ENCODE results near the gene NFIC.
A peak's percentile ranks its signal among the peaks of the same experiment; 100 is the strongest.

The NFIC gene

DNA sequence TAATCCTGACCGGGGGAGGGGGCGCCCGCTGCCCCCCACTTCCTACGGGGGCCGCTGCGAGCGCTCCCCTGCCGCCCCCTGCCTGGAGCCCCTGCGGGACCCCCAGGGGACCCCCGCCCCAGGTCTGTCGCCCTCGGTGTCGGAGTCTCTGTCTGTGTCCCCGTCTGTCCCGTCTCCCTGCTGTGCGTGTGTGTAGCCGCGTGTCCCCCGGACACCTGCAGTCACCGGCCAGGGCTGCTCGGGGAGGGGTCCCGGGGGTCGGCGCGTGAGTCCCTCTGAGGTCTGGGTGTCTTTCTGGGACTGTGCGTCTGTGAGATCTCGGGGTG is 7.7 kb upstream of the NFIC start:
- FAIRE-seq: no peak
- DNase-seq (ENCODE audit: insufficient read length, low spot score): no peak

DNA sequence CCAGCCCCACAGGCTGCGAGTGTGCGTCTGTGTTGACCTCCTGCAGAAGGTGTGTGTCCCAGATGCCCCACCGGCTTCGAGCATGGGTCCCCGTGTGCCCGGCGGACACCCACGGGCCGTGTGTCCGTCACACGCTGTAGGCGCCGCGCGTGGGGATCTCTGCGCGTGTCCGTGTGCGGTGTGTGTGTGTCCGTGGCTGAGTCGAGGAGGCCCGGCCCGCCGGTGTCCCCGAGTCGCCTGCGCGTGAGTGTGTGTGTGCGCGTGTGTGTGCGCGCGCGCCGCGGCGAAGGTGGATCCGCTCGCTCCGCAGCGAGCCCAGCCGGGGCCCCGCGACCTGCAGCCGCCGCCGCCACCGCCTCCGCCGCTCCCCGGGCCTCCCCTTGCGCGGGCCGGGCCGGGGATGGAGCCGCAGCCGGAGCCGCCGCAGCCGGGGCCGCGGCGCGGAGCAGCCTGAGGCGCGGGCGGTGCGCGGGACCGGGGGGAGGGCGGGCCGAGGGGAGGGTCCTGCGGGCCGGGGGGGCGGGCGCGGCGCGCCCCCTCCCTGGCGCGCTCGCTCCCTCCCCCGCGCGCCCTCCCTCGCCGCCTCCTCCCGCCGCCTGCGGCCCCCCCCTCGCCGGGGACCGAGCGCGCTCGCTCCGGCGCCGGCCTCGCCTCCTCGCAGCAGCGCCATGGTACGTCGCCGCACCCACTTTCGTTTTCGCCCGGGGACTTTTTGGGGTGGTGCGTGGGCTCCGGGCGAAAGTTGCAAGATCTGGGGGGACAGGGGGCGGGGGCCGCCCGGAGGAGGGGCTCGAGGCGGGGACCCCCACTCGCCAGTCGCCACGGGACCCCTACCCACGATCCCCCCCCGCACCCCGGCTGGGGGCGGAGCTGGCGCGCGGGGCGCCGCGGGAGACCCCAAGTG is 7.1 kb upstream of the NFIC start:
- FAIRE-seq: no peak
- peak; percentile 97 for DNase-seq (ENCODE audit: insufficient read length, low spot score)

DNA sequence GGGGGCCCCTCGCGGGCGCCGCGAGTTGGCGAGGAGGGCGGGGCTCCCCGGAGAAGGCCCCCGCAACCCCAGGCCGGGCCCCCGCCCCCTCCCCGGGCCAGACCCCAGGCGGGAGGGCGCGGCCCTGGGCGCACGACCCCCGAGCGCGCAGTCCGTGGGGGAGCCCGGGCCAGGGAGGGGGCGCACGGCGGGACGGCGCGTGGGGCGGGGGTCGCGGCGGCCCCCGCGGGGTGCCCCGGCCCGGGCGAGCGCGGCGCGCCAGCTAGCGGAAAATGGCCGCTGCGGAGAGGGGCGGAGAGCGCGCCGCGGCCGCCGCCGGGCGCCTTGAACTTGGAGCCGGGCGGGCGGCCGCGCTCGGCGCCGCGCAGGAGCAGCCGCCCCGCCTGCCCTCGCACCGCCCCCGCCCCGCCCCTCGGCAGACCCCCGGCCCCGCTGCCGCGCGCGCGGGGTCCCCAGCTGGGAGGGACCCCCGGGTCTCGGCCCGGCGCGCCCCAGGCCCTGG is 6.4 kb upstream of the NFIC start:
- peak; percentile 85 for DNase-seq (ENCODE audit: insufficient read length, low spot score)

DNA sequence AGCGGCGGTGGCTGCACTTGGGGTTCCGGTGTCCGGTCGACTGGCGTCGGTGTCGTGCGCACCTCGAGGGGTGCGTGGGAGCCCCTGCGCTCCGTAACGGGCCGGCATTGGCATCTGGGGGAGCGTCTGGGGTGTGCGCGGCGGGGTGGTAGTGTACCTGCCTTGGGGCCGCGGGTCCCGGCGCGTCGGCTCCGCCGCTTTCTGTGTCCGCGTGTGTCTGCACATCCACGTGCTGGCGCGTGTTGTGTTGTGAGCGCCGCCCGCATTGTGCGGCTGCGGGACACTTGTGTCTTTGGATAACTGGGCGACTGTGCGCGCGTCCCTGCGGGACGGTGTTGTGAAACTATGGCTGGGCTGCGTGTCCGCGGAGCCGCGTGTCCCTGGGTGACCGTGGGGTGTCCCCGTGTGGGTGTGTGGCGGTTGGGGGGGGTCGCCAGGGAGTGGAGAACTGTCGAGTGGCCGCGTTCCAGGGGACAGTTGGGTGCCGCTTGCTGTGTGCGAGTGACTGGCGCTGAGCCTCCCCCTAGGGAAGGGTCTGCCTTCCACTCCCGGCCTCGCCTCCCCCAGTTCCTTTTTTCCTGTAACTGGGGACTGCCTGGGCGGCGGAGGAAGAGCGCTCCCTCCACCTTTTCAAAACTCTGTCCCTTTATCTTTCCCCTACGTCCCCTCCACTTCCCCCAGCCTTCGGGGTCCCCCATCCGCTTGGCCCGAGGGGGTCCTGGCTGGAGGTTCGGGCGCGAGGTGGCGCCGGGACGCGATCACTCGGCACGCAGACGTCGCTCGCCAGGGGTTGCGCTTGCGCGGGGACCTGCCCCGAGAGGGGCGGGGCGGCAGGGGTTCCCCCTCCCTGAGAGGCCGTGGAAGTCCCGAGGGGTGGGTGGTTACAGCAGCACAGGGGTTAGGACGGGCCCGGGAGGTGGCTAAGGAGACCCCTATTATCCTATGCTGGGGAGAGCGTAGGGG is 5.7 kb upstream of the NFIC start:
- FAIRE-seq (peak; percentile 84), DNase-seq (ENCODE audit: insufficient read length, low spot score) (peak; percentile 76)

More for the DNA sequence above, 6.4 kb upstream of the NFIC start:
- no peak for FAIRE-seq

DNA sequence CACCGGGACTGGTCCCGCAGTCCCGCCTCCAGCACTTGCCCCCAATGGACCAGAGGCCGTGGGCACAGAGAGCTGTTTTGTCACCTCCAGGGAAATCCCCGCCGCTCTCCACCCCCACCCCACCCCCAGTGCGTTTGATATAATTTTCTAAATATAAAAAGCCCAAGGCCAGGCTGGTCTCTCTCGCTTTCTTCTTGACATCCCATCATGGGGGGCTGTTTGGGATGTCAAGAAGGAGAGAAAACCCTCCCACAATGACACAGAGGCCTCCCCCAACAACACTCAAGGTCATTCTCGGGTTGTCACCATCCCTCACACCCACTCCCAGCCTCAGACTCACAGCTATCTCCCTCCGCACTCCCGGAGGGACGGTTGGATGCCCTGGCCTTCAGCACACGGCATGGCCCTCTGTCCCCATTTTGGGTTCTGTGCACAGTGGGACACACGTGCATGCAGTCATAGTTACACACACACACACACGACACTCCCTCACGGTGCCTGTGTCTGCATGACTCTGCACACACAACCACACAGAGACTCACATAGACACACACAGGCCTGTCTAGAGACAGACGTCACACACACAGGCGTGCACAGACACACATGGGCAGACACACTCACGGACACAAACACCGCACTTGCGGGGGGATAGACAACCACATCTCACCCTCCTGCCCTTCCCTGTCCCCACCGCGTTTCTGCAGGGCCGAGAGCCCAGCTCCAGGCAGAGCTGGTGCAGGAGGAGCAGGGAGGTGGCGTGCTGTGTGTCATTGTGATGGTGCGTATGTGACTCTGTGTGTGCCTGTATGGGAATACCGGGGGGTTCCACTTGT is 4.8 kb upstream of the NFIC start:
- FAIRE-seq: no peak

GRCh38 chr19:3362217-3362906 is 4.0 kb upstream of the NFIC start:
- FAIRE-seq (no peak), DNase-seq (ENCODE audit: insufficient read length, low spot score) (no peak)

More for the DNA sequence above, 4.8 kb upstream of the NFIC start:
- DNase-seq (ENCODE audit: insufficient read length, low spot score): no peak

DNA sequence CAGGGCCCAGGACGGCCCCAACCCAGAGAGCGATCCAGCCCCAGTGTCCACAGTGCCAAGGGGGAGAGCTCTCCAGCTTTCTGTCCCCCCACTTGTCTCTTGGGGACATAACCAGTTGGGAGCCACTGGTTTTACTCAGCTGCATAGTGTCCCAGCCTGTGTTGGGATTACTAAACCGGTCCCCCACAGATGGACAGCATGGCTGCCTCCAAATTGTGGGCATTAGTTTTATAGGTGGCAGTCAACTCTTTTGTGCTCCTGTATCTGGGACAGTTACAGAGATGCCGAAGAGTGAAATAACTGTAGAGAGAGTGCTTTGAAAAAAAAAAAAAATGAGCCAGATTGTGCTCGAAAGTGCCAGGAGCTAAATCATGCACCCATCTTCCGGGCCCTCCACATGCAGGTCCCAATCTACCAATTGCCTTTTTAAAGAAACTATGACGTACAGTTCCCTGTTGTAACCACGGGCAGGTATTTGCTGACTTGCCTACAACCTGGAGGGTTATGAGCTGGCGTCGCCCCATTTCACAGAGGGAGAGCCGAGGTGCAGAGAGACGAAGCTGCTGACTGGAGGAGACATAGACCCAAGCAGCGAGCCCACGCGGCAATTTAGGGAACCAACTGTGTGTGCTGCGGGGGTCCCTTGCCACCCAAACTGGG is 2.4 kb upstream of the NFIC start:
- DNase-seq (ENCODE audit: insufficient read length, low spot score) (no peak), FAIRE-seq (no peak)

- no peak for FAIRE-seq
These were observed 1.9 kb upstream of the NFIC start for GRCh38 chr19:3364501-3364858.

DNA sequence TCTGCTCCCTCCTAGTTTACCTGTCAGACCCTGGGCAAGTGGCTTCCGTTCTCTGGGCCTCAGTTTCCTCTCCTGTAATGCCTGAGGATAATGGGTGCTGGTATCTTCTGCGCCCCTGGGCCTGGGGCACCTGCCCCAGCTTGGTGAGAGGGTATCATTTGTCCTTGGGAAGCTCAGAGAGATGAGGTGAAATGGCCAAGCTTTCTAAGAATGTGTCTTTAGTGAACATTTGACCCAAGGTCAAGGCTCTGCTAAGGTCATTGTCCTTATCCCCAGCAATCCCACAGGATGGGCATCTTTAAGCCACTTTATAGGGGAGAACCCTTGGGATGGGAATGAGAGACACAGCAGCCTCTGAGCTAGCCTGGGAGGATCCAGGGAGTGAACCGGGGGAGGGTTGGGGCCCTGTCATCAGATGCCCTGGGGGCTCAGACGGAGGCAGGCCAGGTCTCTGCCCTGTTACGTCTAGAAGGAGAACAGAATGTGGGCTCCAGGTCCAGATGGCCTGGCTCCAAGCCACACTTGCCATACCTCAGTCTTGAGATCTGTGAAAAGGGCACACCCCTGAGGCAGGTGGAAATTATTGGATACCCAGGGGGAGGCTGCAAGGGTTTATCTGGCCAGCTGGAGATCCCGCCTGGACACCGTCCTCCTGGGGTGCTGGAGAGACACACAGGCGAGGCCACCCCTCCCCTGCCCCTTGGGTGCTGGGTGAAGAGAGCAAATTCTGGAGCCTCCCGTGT is 1.1 kb upstream of the NFIC start:
- no peak for DNase-seq (ENCODE audit: insufficient read length, low spot score)
- FAIRE-seq: no peak

More at GRCh38 chr19:3364501-3364858, 1.9 kb upstream of the NFIC start:
- DNase-seq (ENCODE audit: insufficient read length, low spot score): no peak

GRCh38 chr19:3366753-3367627 is 607 bp downstream of the NFIC start:
- FAIRE-seq: no peak
- DNase-seq (ENCODE audit: insufficient read length, low spot score): no peak

DNA sequence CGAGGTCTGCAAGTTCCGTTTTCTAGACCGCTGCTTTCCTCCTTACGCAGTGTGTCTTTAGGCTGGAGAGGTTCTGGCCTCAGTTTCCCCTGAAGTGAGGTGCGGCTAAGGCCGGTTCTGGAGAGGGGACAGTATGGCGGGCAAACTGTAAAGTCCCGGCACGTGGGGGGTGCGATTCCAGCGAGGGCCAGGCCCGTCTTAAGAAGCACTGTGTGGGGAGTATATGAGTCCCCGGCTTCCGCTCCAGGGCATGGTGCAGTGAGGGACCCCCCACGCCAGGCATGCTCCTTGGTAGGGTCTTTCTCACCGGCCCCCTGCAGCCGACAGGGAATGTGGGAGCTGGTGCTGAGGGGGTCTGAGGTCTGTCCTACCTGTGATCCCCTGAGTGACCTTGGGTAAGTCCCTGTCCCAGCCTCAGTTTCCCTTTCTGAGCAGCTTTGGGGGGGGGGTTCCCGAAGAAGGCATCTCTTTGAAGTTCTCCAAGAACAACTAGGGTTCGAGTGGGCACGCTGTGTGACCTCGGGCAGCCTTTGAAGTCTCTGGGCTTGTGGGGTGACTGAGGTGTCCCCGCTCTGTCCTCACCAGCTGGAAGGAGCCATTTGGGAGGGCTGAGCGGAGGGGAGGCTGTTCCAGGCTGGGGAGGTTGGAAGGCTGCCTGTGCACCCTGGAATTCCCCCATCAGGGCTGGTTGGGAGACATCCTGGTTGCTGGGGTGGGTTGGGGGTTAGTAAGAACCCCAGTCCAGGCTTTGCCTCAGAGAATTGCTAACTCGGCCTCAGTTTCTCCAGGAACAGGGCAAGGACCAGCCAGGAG is 1.5 kb downstream of the NFIC start:
- no peak for DNase-seq (ENCODE audit: insufficient read length, low spot score)
- FAIRE-seq: no peak

DNA sequence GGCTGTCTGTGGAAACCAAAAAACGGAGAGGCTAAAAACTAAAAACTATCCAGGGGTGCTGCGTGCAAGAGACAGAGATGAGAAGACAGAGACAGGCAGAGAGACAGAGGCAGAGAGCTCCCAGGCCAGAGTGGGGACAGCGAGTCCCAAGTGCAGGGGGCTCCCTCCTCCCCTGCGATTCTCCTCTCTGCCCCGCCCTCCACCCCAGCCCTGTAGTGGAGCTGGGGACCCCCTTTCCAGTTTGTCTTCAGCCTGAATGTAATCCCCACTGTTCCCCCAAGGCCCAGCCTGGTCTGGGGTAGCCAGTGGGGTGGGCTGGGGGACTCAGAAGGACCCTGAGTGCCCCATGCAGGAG is 2.0 kb downstream of the NFIC start:
- DNase-seq (ENCODE audit: insufficient read length, low spot score) (no peak), FAIRE-seq (no peak)

- DNase-seq (ENCODE audit: insufficient read length, low spot score) (no peak), FAIRE-seq (no peak)
These were observed 2.5 kb downstream of the NFIC start for GRCh38 chr19:3368848-3369336.

GRCh38 chr19:3369337-3370213 is 3.2 kb downstream of the NFIC start:
- FAIRE-seq (no peak), DNase-seq (ENCODE audit: insufficient read length, low spot score) (no peak)

DNA sequence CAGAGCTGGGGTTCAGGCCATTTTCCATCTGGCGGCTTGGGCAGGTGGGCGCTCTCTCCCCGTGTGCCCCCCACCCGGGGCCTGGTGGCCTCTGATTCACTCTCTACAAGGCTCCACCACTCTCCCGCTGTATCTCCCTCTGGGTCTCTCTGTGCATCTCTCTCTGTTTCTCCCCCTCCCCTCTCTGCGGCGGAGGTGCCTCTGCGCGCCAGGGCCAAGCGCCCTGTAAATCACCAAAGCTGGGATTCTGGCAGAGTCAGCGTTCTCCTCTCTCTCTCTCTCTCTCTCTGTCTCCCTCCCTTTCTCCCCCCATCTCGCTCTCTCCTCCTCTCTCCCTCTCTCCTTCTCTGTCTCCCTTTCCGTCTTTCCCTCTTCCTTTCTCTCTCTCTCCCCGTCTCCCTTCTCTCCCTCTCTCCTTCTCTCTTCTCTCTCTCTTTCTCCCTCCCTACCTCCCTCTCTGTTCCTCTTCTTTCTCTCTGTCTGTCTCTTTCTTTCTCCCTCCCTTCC is 3.9 kb downstream of the NFIC start:
- FAIRE-seq: no peak

More for the DNA sequence above, 3.9 kb downstream of the NFIC start:
- no peak for DNase-seq (ENCODE audit: insufficient read length, low spot score)
